B cell (primary cell): ENCODE measurements around the gene SLC30A2. TPM values are rescaled to one million over a fixed set of nuclear protein-coding genes. Genes with fewer than 3 reads are reported as not detected.

Experiments used
- ATAC-seq: fragments of 200-7000 bp; cut with Tn5 transposase; one replicate; pipeline ENCODE4 v1.10.0; 2021; ENCODE audit warnings: low read depth, mild to moderate bottlenecking, moderate number of reproducible peaks, moderate library complexity
- CTCF ChIA-PET: fragments of 350-600 bp; sonication (Branson Sonifier 250); formaldehyde crosslinking; loops from one replicate; lab custom pipeline; 2021; ENCODE audit warnings: antibody characterized with exemption, inconsistent platforms; lab: Charles Lee
- POLR2A ChIA-PET: fragments of 350-600 bp; sonication (Branson Sonifier 250); formaldehyde crosslinking; loops from one replicate; lab custom pipeline; 2021; ENCODE audit warnings: antibody characterized with exemption; lab: Charles Lee
- DNase-seq: peaks from one replicate; pipeline ENCODE4 v3.0.0; 2013
- H2AFZ ChIP-seq: 2 replicates; pipeline ENCODE4 v1.6.1; 2012; ENCODE audit warnings: mild to moderate bottlenecking, low read depth, low read length; ENCODE audit not compliant: insufficient read depth, poor library complexity, severe bottlenecking
- H3K27ac ChIP-seq, 2 donors: 1 replicate in 1 of 2; 2 replicates in 1 of 2; pipeline ENCODE4 v1.5.1; 2012 to 2013; ENCODE audit warnings: low read length in 2 of 2, mild to moderate bottlenecking in 2 of 2, moderate library complexity in 1 of 2
- H3K27me3 ChIP-seq, 4 experiments: fragments of 200-600 bp in 1 of 4; sonication (generic) in 1 of 4; replicated peaks in 1 of 4; 1 replicate in 2 of 4; 2 replicates in 2 of 4; pipeline versions ENCODE4 v1.6.1 to v1.7.0; 2013 to 2016; ENCODE audit warnings: low read length in 3 of 4, mild to moderate bottlenecking in 2 of 4, mixed read lengths in 1 of 4, moderate library complexity in 1 of 4; ENCODE audit not compliant: insufficient read depth in 4 of 4, control insufficient read depth in 3 of 4; ENCODE audit errors: control extremely low read depth in 1 of 4
- H3K36me3 ChIP-seq, 2 experiments: replicated peaks in 1 of 2; 1 replicate in 1 of 2; 2 replicates in 1 of 2; pipeline versions ENCODE4 v1.6.1 to v1.7.1; 2013; ENCODE audit warnings: low read length in 1 of 2; ENCODE audit not compliant: insufficient read depth in 2 of 2, control insufficient read depth in 1 of 2; ENCODE audit errors: control extremely low read depth in 1 of 2, extremely low read depth in 1 of 2
- H3K4me1 ChIP-seq, 2 donors: fragments of 200-600 bp in 1 of 2; sonication (generic) in 1 of 2; 1 replicate in 1 of 2; 2 replicates in 1 of 2; pipeline versions ENCODE4 v1.5.1 to v1.6.1; 2013 to 2017; ENCODE audit warnings: low read length in 2 of 2; ENCODE audit not compliant: control insufficient read depth in 2 of 2, insufficient read depth in 2 of 2
- H3K4me2 ChIP-seq: replicated peaks from 2 replicates; pipeline ENCODE3; 2012; ENCODE audit warnings: mild to moderate bottlenecking, low read depth, low read length; ENCODE audit not compliant: poor library complexity, severe bottlenecking
- H3K4me3 ChIP-seq, 5 experiments: fragments of 200-600 bp in 1 of 5; sonication (generic) in 1 of 5; 1 replicate in 3 of 5; 2 replicates in 2 of 5; pipeline versions ENCODE4 v1.5.1 to v1.7.0; 2011 to 2016; ENCODE audit warnings: low read length in 4 of 5, mild to moderate bottlenecking in 4 of 5, low read depth in 2 of 5, control low read depth in 1 of 5, moderate library complexity in 1 of 5; ENCODE audit not compliant: insufficient read depth in 1 of 5; ENCODE audit errors: control extremely low read depth in 1 of 5, extremely low read depth in 1 of 5
- H3K79me2 ChIP-seq: fragments of 200-600 bp; sonication (generic); one replicate; pipeline ENCODE4 v1.6.0; 2016; ENCODE audit warnings: low read length; ENCODE audit not compliant: control insufficient read depth, insufficient read depth
- H3K9ac ChIP-seq: fragments of 200-600 bp; sonication (generic); 2 replicates; pipeline ENCODE4 v1.6.1; 2017; ENCODE audit warnings: mild to moderate bottlenecking, low read length, moderate library complexity
- H3K9me3 ChIP-seq, 3 donors: one replicate each; pipeline versions ENCODE4 v1.6.1 to v1.7.1; 2013; ENCODE audit warnings: low read length in 2 of 3; ENCODE audit not compliant: control insufficient read depth in 2 of 3, insufficient read depth in 1 of 3; ENCODE audit errors: control extremely low read depth in 1 of 3
- H4K20me1 ChIP-seq: 2 replicates; pipeline ENCODE4 v1.6.0; 2012; ENCODE audit warnings: mild to moderate bottlenecking, low read length; ENCODE audit not compliant: insufficient read depth, control insufficient read depth, poor library complexity, severe bottlenecking
- H3K27ac Mint-ChIP-seq: one replicate; pipeline ENCODE4 v1.8.0; 2021; ENCODE audit warnings: mixed read lengths
- H3K27me3 Mint-ChIP-seq: one replicate; pipeline ENCODE4 v1.8.0; 2021; ENCODE audit warnings: mixed read lengths
- H3K4me1 Mint-ChIP-seq: one replicate; pipeline ENCODE4 v1.8.0; 2021; ENCODE audit warnings: mixed read lengths
- H3K4me3 Mint-ChIP-seq: one replicate; pipeline ENCODE4 v1.8.0; 2021; ENCODE audit warnings: mixed read lengths
- H3K9me3 Mint-ChIP-seq: one replicate; pipeline ENCODE4 v1.8.0; 2022; ENCODE audit warnings: mixed read lengths; ENCODE audit not compliant: insufficient read depth
- EZH2 ChIP-seq: IDR thresholded peaks from 2 replicates; pipeline ENCODE4 v1.6.1; 2012; ENCODE audit warnings: borderline replicate concordance, low read depth, mild to moderate bottlenecking, moderate library complexity, low read length; ENCODE audit not compliant: insufficient read depth, poor library complexity, severe bottlenecking
- WGBS: methylation state at CpG from one replicate; pipeline ENCODE4 v1.1.5; 2013; ENCODE audit warnings: missing lambda C conversion rate; ENCODE audit not compliant: insufficient coverage; 5-methylcytosine and 5-hydroxymethylcytosine counted together
- intact Hi-C: fragments of 100-400 bp; cut with micrococcal nuclease; formaldehyde crosslinking; loops from one replicate; pipeline ENCODE4 v1.10.0; 2022
- polyA plus RNA-seq: library from polyadenylated mRNA; depleted of rRNA; stranded (reverse); fragments of >200 nt; gene quantifications from 2 replicates; pipeline ENCODE4 v1.2.3, GENCODE V29; 2012
- total RNA-seq, 2 donors: library from RNA; stranded (reverse); fragments of 120-200 nt in 1 of 2; gene quantifications; 1 replicate in 1 of 2; 2 replicates in 1 of 2; pipeline versions ENCODE4 v1.2.3 to v1.2.4, GENCODE V29; 2013 to 2022
- TF ChIP-seq, protein P1 (sequence below): fragments of 200-600 bp; IDR thresholded peaks from one replicate; pipeline ENCODE4 v1.8.0; 2022; ENCODE audit warnings: antibody characterized with exemption, mild to moderate bottlenecking

SLC30A2 gene
- total and polyA plus RNA-seq, 2 donors (not counting 1 experiment from before 2014, with no cell fraction given) = not detected

- Histone ChIP-seq H3K9ac (peak overlapping the region; percentile 93), H3K4me1 (peaks cover 10 to 13% of the 10 kb centered on the region in 2 donors), H3K27ac (no peak overlapping the region), H3K79me2 (no peaks in the 10 kb centered on the region), H2AFZ (peak overlapping the region; percentile 100), H3K4me2 (peak overlapping the region; percentile 98), H3K9me3 (no peaks in the 10 kb centered on the region), H3K36me3 (no peaks in the 10 kb centered on the region), H4K20me1 (no peaks in the 10 kb centered on the region), H3K4me3 (peak overlapping the region; percentile 2 to 96 (median 95)), H3K27me3 (peaks cover 0 to 29% (median 4%) of the 10 kb centered on the region in 4 experiments)
- CTCF ChIA-PET = interaction anchor here (1.0 to 2.7 kb wide), 5 partner anchors 9 to 383 kb away, joined by 3 to 14 read pairs (median 3); partner anchors contain the start of gene PAFAH2
- Mint-ChIP-seq H3K27me3 (peaks cover 12% of the 10 kb centered on the region), H3K4me3 (peak overlapping the region; percentile 96), H3K4me1 (peaks cover 13% of the 10 kb centered on the region), H3K9me3 (no peaks in the 10 kb centered on the region), H3K27ac (no peak overlapping the region)
- POLR2A ChIA-PET = interaction anchor here (0.6 to 1.0 kb wide), 2 partner anchors 139 to 288 kb away, joined by 3 to 4 read pairs; no protein-coding TSS in a partner anchor
- WGBS = 19% methylated on average over 15 of the region's 15 CpGs
- intact Hi-C loops = loop anchor here (1.0 to 5.0 kb wide), 5 partner anchors 36 to 128 kb away; partner anchors contain the start of genes PAFAH2, PDIK1L and STMN1
- DNase-seq = no peak
- no peak for ATAC-seq
- TF ChIP-seq, protein P1, sequence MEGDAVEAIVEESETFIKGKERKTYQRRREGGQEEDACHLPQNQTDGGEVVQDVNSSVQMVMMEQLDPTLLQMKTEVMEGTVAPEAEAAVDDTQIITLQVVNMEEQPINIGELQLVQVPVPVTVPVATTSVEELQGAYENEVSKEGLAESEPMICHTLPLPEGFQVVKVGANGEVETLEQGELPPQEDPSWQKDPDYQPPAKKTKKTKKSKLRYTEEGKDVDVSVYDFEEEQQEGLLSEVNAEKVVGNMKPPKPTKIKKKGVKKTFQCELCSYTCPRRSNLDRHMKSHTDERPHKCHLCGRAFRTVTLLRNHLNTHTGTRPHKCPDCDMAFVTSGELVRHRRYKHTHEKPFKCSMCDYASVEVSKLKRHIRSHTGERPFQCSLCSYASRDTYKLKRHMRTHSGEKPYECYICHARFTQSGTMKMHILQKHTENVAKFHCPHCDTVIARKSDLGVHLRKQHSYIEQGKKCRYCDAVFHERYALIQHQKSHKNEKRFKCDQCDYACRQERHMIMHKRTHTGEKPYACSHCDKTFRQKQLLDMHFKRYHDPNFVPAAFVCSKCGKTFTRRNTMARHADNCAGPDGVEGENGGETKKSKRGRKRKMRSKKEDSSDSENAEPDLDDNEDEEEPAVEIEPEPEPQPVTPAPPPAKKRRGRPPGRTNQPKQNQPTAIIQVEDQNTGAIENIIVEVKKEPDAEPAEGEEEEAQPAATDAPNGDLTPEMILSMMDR = no peak
- TF ChIP-seq EZH2 = no peak
Measured at GRCh38 chr1:26034504-26035202, 11.3 kb downstream of the SLC30A2 start.
